GM23338 (cell line): ENCODE results near the gene LIMA1. TPM values are rescaled to one million over a fixed set of nuclear protein-coding genes. Genes with fewer than 3 reads are reported as not detected.
A peak's percentile ranks its signal among the peaks of the same experiment; 100 is the strongest.

ENCODE experiments used
- ATAC-seq: fragments of 200-7000 bp; cut with Tn5 transposase; 3 replicates; pipeline ENCODE4 v1.9.1; 2020
- DNase-seq: peaks from one replicate; pipeline ENCODE4 v3.0.0-alpha.2; 2015; ENCODE audit warnings: low spot score
- H2AFZ ChIP-seq: fragments of 200-600 bp; sonication (generic); 2 replicates; pipeline ENCODE4 v1.8.0; 2016; ENCODE audit warnings: antibody characterized with exemption, mild to moderate bottlenecking, moderate library complexity
- H3F3A ChIP-seq: fragments of 200-600 bp; sonication (generic); replicated peaks from 2 replicates; pipeline ENCODE4 v1.8.0; 2017; ENCODE audit warnings: antibody characterized with exemption, mixed run types, low read depth
- H3K27ac ChIP-seq: fragments of 200-600 bp; sonication (generic); 2 replicates; pipeline ENCODE4 v1.6.1; 2016; ENCODE audit warnings: low read depth
- H3K27me3 ChIP-seq: fragments of 200-600 bp; sonication (generic); 2 replicates; pipeline ENCODE4 v1.8.0; 2016; ENCODE audit warnings: mild to moderate bottlenecking, mixed run types, moderate library complexity; ENCODE audit not compliant: insufficient read depth
- H3K36me3 ChIP-seq: fragments of 200-600 bp; sonication (generic); 2 replicates; pipeline ENCODE4 v1.8.0; 2016; ENCODE audit warnings: mild to moderate bottlenecking; ENCODE audit not compliant: insufficient read depth
- H3K4me1 ChIP-seq: fragments of 200-600 bp; sonication (generic); 2 replicates; pipeline ENCODE4 v1.8.0; 2016; ENCODE audit warnings: mild to moderate bottlenecking, moderate library complexity; ENCODE audit not compliant: insufficient read depth
- H3K4me2 ChIP-seq: fragments of 200-600 bp; sonication (generic); 2 replicates; pipeline ENCODE4 v1.7.1; 2017; ENCODE audit warnings: mixed run types
- H3K4me3 ChIP-seq: fragments of 200-600 bp; sonication (generic); 2 replicates; pipeline ENCODE4 v1.6.1; 2016; ENCODE audit warnings: mixed run types
- H3K79me2 ChIP-seq: fragments of 200-600 bp; sonication (generic); replicated peaks from 2 replicates; pipeline ENCODE4 v1.8.0; 2017; ENCODE audit warnings: mild to moderate bottlenecking; ENCODE audit not compliant: insufficient read depth
- H3K9me2 ChIP-seq: fragments of 200-600 bp; sonication (generic); 2 replicates; pipeline ENCODE4 v1.8.0; 2017; ENCODE audit not compliant: insufficient read depth
- H4K20me1 ChIP-seq: fragments of 200-600 bp; sonication (generic); replicated peaks from 2 replicates; pipeline ENCODE4 v1.8.0; 2017; ENCODE audit warnings: mild to moderate bottlenecking; ENCODE audit not compliant: insufficient read depth
- H3K27ac Mint-ChIP-seq: 2 replicates; pipeline ENCODE4 v1.8.0; 2020; ENCODE audit warnings: inconsistent platforms, mild to moderate bottlenecking, moderate library complexity, mixed read lengths
- H3K27me3 Mint-ChIP-seq: 3 replicates; pipeline ENCODE4 v1.8.0; 2022; ENCODE audit warnings: low read depth, mild to moderate bottlenecking, moderate library complexity, mixed read lengths, inconsistent platforms; ENCODE audit not compliant: insufficient read depth, poor library complexity
- H3K36me3 Mint-ChIP-seq: 3 replicates; pipeline ENCODE4 v1.8.0; 2021; ENCODE audit warnings: low read depth, mild to moderate bottlenecking, inconsistent platforms, moderate library complexity, mixed read lengths
- H3K4me1 Mint-ChIP-seq: 3 replicates; pipeline ENCODE4 v1.8.0; 2020; ENCODE audit warnings: mild to moderate bottlenecking, inconsistent platforms, mixed read lengths
- H3K4me3 Mint-ChIP-seq: 3 replicates; pipeline ENCODE4 v1.8.0; 2021; ENCODE audit warnings: moderate library complexity, mild to moderate bottlenecking, inconsistent platforms, mixed read lengths
- H3K9me3 Mint-ChIP-seq: 3 replicates; pipeline ENCODE4 v1.8.0; 2020; ENCODE audit warnings: moderate library complexity, mild to moderate bottlenecking, inconsistent platforms, mixed read lengths
- CREB1 ChIP-seq: fragments of 250-450 bp; sonication (Bioruptor Pico); IDR thresholded peaks from 2 replicates; pipeline ENCODE4 v1.5.0; 2020; ENCODE audit warnings: low read depth, mild to moderate bottlenecking, moderate library complexity
- EZH2 ChIP-seq: fragments of 200-600 bp; sonication (generic); IDR thresholded peaks from one replicate; pipeline ENCODE4 v1.8.0; 2017; ENCODE audit warnings: antibody characterized with exemption, mild to moderate bottlenecking, low read depth; ENCODE audit not compliant: unreplicated experiment
- EZH2phosphoT487 ChIP-seq: fragments of 200-600 bp; sonication (generic); IDR thresholded peaks from one replicate; pipeline ENCODE4 v1.8.1; 2018; ENCODE audit warnings: antibody characterized with exemption; ENCODE audit not compliant: unreplicated experiment
- NANOG ChIP-seq: IDR thresholded peaks from 2 replicates; pipeline ENCODE4 v1.6.1; 2016; ENCODE audit warnings: antibody characterized with exemption, borderline replicate concordance
- POLR2AphosphoS5 ChIP-seq: IDR thresholded peaks from 2 replicates; pipeline ENCODE4 v1.6.1; 2016; ENCODE audit warnings: antibody characterized with exemption, low read depth
- REST ChIP-seq: IDR thresholded peaks from one replicate; pipeline ENCODE4 v1.6.1; 2018; ENCODE audit warnings: antibody characterized with exemption; ENCODE audit not compliant: unreplicated experiment
- STAT1 ChIP-seq: IDR thresholded peaks from one replicate; pipeline ENCODE4 v1.6.1; 2016; ENCODE audit warnings: antibody characterized with exemption; ENCODE audit not compliant: unreplicated experiment
- ZNF114 ChIP-seq: fragments of 250-450 bp; sonication (Bioruptor Pico); IDR thresholded peaks from 2 replicates; pipeline ENCODE4 v1.5.0; 2020; ENCODE audit warnings: mild to moderate bottlenecking, moderate library complexity
- ZNF331 ChIP-seq: fragments of 250-450 bp; sonication (Bioruptor Pico); IDR thresholded peaks from 2 replicates; pipeline ENCODE4 v1.5.0; 2020; ENCODE audit warnings: low read depth, mild to moderate bottlenecking, moderate library complexity
- ZNF462 ChIP-seq: fragments of 250-450 bp; sonication (Bioruptor Pico); IDR thresholded peaks from 2 replicates; pipeline ENCODE4 v1.5.0; 2020; ENCODE audit warnings: mild to moderate bottlenecking, moderate library complexity
- polyA plus RNA-seq: library from polyadenylated mRNA; unstranded; fragments of >200 nt; fragmentation: Nextera tagmentation; extraction: Ambion mirVana; gene quantifications from 2 replicates; pipeline ENCODE4 v1.2.1, GENCODE V29; 2016
- total RNA-seq: library from RNA; depleted of rRNA; stranded (reverse); fragments of >200 nt; shearing (Covaris generic); gene quantifications from 2 replicates; pipeline ENCODE4 v1.2.3, GENCODE V29; 2014
- TF ChIP-seq, protein P1 (sequence below), 2 experiments: fragments of 200-600 bp in 1 of 2; sonication (generic) in 1 of 2; conservative IDR thresholded peaks; 2 replicates each; pipeline versions ENCODE4 v1.5.1 to v1.6.1; 2016 to 2017; ENCODE audit warnings: antibody characterized with exemption in 2 of 2, low read depth in 2 of 2, mild to moderate bottlenecking in 2 of 2, moderate library complexity in 1 of 2
- TF ChIP-seq, protein P2 (sequence below): IDR thresholded peaks from 2 replicates; pipeline ENCODE4 v1.6.1; 2016; ENCODE audit warnings: antibody characterized with exemption

LIMA1 gene
- total and polyA plus RNA-seq, 2 experiments from 2014 or later: 27.7 to 29.6 TPM

DNA sequence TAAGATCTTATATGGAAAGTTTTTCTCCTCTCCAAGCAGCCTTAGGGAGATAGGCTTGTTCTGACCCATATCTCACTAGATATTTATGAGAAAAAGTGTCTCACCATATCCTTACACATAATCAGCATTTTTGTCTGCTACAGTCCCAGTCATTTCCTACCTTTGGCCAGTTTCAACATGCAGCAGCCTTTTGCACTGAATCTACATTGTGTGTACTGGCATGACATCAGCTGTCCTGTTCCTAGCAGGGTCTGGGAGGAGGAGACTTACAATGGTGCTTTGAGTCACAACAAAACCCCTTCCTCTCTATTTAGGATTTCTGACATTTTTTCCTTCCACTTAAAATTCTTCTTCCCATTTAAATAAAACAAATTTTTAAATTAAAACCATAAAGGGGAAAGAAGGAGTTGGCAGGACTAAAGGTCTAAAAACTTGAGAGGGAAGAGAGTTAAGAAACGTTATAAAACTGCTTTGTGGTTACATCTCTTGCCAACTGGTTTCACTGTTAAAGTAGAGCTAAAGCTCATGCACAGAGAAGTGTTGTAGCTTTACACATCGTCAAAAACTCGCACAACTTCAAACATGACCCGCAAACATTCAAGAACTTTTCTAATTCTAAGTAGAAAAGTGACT lies 62.8 kb downstream of the LIMA1 start:
- Histone ChIP-seq H3K79me2 (peaks cover 61% of the 10 kb centered on the region), H2AFZ (no peak overlapping the region), H3K9me2 (no peaks in the 10 kb centered on the region), H3F3A (no peaks in the 10 kb centered on the region), H3K27me3 (no peaks in the 10 kb centered on the region), H3K36me3 (no peaks in the 10 kb centered on the region), H3K4me1 (peaks cover 15% of the 10 kb centered on the region), H4K20me1 (no peaks in the 10 kb centered on the region), H3K4me2 (peak overlapping the region; percentile 85), H3K4me3 (peak overlapping the region; percentile 60), H3K27ac (peak overlapping the region; percentile 76; the same call in 1 of the 2 replicates)
- peaks cover 13% of the 10 kb centered on the region for H3K4me1 Mint-ChIP-seq
- H3K4me3 Mint-ChIP-seq: no peak overlapping the region
- peak; percentile 9; the same call in 2 of the 3 replicates for ATAC-seq
- H3K27ac Mint-ChIP-seq: peak overlapping the region; percentile 80
- DNase-seq: no peak
- H3K36me3 Mint-ChIP-seq: peaks cover 8% of the 10 kb centered on the region; the same call in 2 of the 3 replicates
- H3K9me3 Mint-ChIP-seq: no peaks in the 10 kb centered on the region
- peaks cover 4% of the 10 kb centered on the region for H3K27me3 Mint-ChIP-seq
- TF ChIP-seq ZNF462 (CRISPR knock-in tag): no peak
- TF ChIP-seq EZH2: no peak
- no peak for TF ChIP-seq NANOG
- no peak for TF ChIP-seq REST
- no peak for TF ChIP-seq POLR2AphosphoS5
- TF ChIP-seq CREB1 (CRISPR knock-in tag): no peak
- TF ChIP-seq STAT1: no peak
- no peak for TF ChIP-seq EZH2phosphoT487
- TF ChIP-seq ZNF331 (CRISPR knock-in tag): no peak
- TF ChIP-seq, protein P1, sequence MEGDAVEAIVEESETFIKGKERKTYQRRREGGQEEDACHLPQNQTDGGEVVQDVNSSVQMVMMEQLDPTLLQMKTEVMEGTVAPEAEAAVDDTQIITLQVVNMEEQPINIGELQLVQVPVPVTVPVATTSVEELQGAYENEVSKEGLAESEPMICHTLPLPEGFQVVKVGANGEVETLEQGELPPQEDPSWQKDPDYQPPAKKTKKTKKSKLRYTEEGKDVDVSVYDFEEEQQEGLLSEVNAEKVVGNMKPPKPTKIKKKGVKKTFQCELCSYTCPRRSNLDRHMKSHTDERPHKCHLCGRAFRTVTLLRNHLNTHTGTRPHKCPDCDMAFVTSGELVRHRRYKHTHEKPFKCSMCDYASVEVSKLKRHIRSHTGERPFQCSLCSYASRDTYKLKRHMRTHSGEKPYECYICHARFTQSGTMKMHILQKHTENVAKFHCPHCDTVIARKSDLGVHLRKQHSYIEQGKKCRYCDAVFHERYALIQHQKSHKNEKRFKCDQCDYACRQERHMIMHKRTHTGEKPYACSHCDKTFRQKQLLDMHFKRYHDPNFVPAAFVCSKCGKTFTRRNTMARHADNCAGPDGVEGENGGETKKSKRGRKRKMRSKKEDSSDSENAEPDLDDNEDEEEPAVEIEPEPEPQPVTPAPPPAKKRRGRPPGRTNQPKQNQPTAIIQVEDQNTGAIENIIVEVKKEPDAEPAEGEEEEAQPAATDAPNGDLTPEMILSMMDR (conservative IDR thresholded peaks at IDR 0.05; ENCODE audit: low read depth in 2 of 2): no peak
- TF ChIP-seq ZNF114: no peak
- TF ChIP-seq, protein P2, sequence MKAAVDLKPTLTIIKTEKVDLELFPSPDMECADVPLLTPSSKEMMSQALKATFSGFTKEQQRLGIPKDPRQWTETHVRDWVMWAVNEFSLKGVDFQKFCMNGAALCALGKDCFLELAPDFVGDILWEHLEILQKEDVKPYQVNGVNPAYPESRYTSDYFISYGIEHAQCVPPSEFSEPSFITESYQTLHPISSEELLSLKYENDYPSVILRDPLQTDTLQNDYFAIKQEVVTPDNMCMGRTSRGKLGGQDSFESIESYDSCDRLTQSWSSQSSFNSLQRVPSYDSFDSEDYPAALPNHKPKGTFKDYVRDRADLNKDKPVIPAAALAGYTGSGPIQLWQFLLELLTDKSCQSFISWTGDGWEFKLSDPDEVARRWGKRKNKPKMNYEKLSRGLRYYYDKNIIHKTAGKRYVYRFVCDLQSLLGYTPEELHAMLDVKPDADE: no peak
